ENCODE data around the gene AP3M1.

AP3M1 gene

DNA sequence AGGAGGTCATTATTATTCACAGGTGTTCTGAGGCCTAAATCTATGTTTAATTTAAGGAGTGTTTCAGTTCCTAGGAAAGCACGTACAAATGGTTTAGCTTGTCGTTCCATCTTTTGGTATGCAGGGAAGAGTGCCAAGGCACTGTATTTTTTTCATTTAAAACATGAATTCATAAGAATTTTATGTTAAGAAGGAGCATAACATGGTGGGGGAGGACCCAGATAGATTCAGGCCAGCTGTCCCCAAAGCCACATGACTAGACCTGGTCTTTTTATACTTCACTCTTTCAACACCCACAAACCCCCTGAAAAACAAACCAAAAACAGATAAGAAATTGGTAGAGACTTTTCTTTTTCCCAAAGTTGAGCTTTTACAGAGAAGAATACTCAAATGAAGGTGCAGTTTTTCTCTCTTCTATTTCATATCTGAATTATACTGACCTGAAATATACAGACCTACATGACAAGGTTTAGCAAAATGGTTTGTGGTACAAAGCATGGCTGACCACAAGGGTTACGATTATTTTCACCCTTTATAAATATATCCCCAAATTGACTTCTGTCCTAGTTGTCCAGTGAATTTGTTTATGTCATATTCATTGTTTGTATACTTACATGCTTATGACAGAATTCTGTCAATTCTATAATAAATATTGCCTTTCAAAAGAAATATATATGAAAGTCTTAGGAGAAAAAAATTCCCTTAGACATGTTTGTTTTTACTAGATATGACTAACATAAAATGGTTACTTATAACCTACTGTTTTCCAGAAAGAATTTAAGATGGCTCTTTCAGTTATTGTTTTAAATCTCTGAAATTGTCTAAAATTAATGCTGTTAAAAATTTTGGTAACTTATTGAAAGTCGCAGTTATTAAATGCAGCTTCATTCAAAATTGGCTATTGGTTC is 71.3 kb downstream of the AP3M1 start:
- no peak for DNase-seq

GRCh38 chr10:74078037-74078436 is 72.6 kb downstream of the AP3M1 start:
- peak in 2 of 4 experiments; percentile 4 to 7 for DNase-seq

DNA sequence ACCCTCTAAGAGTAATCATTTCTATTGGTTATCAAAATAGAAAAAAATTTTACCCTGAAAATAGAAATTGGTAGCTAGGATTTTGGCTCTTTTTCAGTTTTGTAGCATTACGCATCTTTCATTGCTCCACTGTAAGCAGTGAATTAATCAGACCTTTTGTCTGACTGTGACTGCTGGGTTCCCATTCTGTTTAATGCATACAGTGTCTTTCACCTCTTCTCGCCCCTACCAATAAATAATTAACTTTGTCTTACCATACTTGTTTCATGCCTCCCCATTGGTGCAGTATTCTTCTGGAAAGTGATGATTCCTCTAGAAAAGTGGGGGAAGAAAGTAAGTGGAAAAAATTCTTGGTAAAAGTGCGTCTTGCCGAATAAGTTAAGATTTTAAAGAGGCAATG is 73.2 kb downstream of the AP3M1 start:
- no peak for DNase-seq

DNA sequence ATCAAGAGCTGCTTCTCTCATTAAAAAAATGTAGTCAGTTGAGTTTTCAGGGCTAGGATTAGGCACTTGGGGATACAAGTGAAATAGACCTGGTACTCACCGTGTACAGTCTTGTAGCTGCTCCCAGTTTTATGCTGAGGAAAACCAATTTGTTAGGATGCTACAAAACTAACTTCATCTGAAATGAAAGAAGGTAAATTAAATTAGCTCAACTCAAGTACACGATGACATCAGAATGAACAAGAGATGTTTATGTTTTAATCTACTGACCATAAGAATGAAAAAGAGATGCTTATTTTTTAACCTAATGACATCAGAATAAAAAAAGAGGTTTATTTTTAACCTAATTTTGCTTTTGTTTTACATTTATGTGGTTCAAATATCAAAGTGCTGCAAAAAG is 73.7 kb downstream of the AP3M1 start:
- no peak for DNase-seq

DNA sequence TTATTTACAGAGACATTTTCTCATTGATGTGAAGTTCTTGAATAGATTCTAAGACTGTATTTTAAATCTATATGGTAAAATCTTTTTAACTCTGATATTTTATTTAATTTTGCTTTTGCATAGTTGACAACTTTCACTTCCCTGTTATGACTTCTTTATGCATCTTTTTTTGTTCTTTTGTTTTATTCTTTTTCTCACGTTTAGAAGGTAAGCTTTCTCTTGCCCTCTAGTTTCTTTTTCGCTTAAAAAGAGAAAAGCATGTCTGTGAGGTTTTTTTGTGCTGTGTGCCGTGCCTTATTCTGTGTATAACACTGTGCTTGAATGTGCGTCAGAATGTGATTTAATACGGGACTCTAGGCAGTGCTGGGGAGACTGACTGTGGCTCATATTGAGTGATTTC is 74.7 kb downstream of the AP3M1 start:
- no peak for DNase-seq

GRCh38 chr10:74072503-74072902 is 78.1 kb downstream of the AP3M1 start:
- DNase-seq: no peak

- DNase-seq: no peak
Observed at GRCh38 chr10:74071157-74071556, 79.5 kb downstream of the AP3M1 start.
